MCF 10A (cell line): ENCODE results near the gene KCNMA1. TPM values are rescaled to one million over a fixed set of nuclear protein-coding genes. Genes with fewer than 3 reads are reported as not detected.

Experiments
- BruUV-seq: library from RNA; stranded (reverse); fragments of 400-500 nt; replicated peaks from 2 replicates; lab custom pipeline; 2021; lab: Mats Ljungman, UMichigan
- CTCF ChIA-PET: fragments of 300-600 bp; sonication (Branson Sonifier 250); formaldehyde crosslinking; extraction: SDS; loops from one replicate; lab custom pipeline; 2021; ENCODE audit warnings: antibody characterized with exemption, inconsistent platforms; lab: Yijun Ruan, JAX
- POLR2A ChIA-PET: fragments of 300-600, 350-650 bp; sonication (Branson Sonifier 250); formaldehyde crosslinking; extraction: SDS; loops from one replicate; lab custom pipeline; 2020; ENCODE audit warnings: antibody characterized with exemption, inconsistent platforms; lab: Yijun Ruan, JAX
- DNase-seq: peaks from one replicate; pipeline ENCODE4 v3.0.0-alpha.2; 2018; ENCODE audit not compliant: unreplicated experiment
- H3K27ac Mint-ChIP-seq: one replicate; pipeline ENCODE4 v1.8.0; 2022; ENCODE audit warnings: mild to moderate bottlenecking, low read depth, mixed read lengths; ENCODE audit not compliant: unreplicated experiment
- H3K27me3 Mint-ChIP-seq: one replicate; pipeline ENCODE4 v1.8.0; 2022; ENCODE audit warnings: mixed read lengths; ENCODE audit not compliant: insufficient read depth, unreplicated experiment
- H3K36me3 Mint-ChIP-seq: one replicate; pipeline ENCODE4 v1.8.0; 2022; ENCODE audit warnings: mild to moderate bottlenecking, moderate library complexity, mixed read lengths; ENCODE audit not compliant: insufficient read depth, unreplicated experiment
- H3K4me1 Mint-ChIP-seq: one replicate; pipeline ENCODE4 v1.8.0; 2022; ENCODE audit warnings: mixed read lengths; ENCODE audit not compliant: insufficient read depth, unreplicated experiment
- H3K4me3 Mint-ChIP-seq: one replicate; pipeline ENCODE4 v1.8.0; 2022; ENCODE audit warnings: mild to moderate bottlenecking, moderate library complexity, mixed read lengths; ENCODE audit not compliant: unreplicated experiment
- H3K9me3 Mint-ChIP-seq: one replicate; pipeline ENCODE4 v1.8.0; 2022; ENCODE audit warnings: mixed read lengths; ENCODE audit not compliant: unreplicated experiment
- intact Hi-C: fragments of 100-400 bp; cut with micrococcal nuclease; formaldehyde crosslinking; loops from 2 replicates; pipeline ENCODE4 v1.14.1; 2022
- total RNA-seq: library from RNA; stranded (reverse); gene quantifications from 2 replicates; pipeline ENCODE4 v1.2.3, GENCODE V29; 2022
- TF ChIP-seq, protein P1 (sequence below): fragments of 200-600 bp; IDR thresholded peaks from one replicate; pipeline ENCODE4 v1.8.0; 2022; ENCODE audit warnings: antibody characterized with exemption, mild to moderate bottlenecking; ENCODE audit not compliant: unreplicated experiment

Gene KCNMA1
- total RNA-seq, 1 experiment from 2014 or later, result 7.5 TPM

DNA sequence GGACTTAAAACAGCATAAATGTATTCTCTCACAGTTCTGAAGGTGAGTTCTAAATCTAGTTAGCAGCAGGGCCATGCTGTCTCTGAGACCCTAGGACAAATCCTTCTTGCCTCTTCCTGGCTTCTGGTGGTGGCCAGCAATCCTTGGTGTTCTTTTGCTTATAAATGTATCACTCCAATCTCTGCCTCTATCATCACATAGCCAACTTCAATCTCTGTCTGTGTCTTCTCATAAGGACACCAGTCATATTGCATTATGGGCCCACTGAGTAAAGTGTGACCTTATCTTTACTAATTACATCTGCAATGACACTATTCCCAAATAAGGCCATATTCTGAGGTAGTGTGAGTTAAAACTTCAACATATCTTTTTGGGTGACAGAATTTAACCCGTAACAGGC lies 778.9 kb downstream of the KCNMA1 start:
- Mint-ChIP-seq H3K4me3 (no peak overlapping the region), H3K27ac (no peak overlapping the region), H3K4me1 (no peaks in the 10 kb centered on the region), H3K36me3 (no peaks in the 10 kb centered on the region), H3K9me3 (peaks cover 5% of the 10 kb centered on the region), H3K27me3 (peaks cover 4% of the 10 kb centered on the region)
- intact Hi-C loops, result no loop called here
- ChIA-PET CTCF (no interaction called here), POLR2A (no interaction called here)
- BruUV-seq, result no TSS peak
- no peak for DNase-seq
- TF ChIP-seq, protein P1, sequence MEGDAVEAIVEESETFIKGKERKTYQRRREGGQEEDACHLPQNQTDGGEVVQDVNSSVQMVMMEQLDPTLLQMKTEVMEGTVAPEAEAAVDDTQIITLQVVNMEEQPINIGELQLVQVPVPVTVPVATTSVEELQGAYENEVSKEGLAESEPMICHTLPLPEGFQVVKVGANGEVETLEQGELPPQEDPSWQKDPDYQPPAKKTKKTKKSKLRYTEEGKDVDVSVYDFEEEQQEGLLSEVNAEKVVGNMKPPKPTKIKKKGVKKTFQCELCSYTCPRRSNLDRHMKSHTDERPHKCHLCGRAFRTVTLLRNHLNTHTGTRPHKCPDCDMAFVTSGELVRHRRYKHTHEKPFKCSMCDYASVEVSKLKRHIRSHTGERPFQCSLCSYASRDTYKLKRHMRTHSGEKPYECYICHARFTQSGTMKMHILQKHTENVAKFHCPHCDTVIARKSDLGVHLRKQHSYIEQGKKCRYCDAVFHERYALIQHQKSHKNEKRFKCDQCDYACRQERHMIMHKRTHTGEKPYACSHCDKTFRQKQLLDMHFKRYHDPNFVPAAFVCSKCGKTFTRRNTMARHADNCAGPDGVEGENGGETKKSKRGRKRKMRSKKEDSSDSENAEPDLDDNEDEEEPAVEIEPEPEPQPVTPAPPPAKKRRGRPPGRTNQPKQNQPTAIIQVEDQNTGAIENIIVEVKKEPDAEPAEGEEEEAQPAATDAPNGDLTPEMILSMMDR, result no peak

DNA sequence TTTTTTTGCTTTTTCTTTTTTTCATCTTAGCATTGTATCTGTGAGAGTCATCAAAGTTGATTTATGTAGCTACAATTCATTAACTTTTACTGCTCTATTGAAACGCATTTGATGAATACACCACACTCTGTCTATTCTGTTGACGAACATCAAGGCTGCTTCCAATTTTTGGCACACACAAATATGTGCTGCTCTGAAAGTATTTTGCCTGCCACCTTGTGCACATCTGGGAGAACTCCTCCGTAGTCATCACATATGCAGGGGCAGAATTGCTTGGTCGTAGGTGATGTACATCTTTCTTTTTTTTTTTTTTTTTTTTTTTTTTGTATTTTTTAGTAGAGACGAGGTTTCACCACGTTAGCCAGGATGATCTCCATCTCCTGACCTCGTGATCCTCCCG lies 796.8 kb downstream of the KCNMA1 start:
- CTCF ChIA-PET, result no interaction called here

DNA sequence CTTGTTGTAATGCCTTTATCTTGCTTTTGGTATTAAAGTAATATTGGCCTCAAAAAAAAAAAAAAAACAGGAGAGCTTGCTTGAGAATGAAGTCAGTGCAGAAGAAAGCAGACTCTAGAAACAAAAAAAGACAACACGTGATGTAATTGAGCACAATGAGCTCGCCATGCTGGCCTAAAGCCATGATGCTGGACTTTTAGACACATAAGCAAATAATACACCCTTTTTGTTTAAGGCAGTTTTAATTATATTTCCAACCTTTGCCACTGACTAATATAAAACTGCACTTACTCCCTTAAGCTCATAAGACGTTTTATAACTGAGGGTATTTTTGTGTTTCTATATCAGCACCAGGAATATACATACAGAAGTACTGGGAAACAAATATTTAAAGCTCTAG lies 798.3 kb downstream of the KCNMA1 start:
- Mint-ChIP-seq H3K4me3 (no peak overlapping the region), H3K27ac (no peak overlapping the region), H3K4me1 (no peaks in the 10 kb centered on the region), H3K27me3 (no peaks in the 10 kb centered on the region), H3K9me3 (no peaks in the 10 kb centered on the region), H3K36me3 (no peaks in the 10 kb centered on the region)
- POLR2A ChIA-PET, result interaction anchor here (0.7 kb wide), 1 partner anchor 26 kb away, joined by 4 read pairs; no protein-coding TSS in a partner anchor
- DNase-seq, result no peak
- CTCF ChIA-PET, result interaction anchor here (0.7 kb wide), 1 partner anchor 166 kb away, joined by 3 read pairs; no protein-coding TSS in a partner anchor
- no TSS peak for BruUV-seq
- intact Hi-C loops, result no loop called here
- TF ChIP-seq, protein P1, result no peak

More for the DNA sequence above, 796.8 kb downstream of the KCNMA1 start:
- intact Hi-C loops, result no loop called here
- no peaks in the 10 kb centered on the region for H3K36me3 Mint-ChIP-seq
- no TSS peak for BruUV-seq
- TF ChIP-seq, protein P1, result no peak
- POLR2A ChIA-PET, result no interaction called here
- H3K27me3 Mint-ChIP-seq, result no peaks in the 10 kb centered on the region
- no peak for DNase-seq
- H3K9me3 Mint-ChIP-seq, result no peaks in the 10 kb centered on the region
- no peak overlapping the region for H3K4me3 Mint-ChIP-seq
- no peak overlapping the region for H3K27ac Mint-ChIP-seq
- no peaks in the 10 kb centered on the region for H3K4me1 Mint-ChIP-seq

DNA sequence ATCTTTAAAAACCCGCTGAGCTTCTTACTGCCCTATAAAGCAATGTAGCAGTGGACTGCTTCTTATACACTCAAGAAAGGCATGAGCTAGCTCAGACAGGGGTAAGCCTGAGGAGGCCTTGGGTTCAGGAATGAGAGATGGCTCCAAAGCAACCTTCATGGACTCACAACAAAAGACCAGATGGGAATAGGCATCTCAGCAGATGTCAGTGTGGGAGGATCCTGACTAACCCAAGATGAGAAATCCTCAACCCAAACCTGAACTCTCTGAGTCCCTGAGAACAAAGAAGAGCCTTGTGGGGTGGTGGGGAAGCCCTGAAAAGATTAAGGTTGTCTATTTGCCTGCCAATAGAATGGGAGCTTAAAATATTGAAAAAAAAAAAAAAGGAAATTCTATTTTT lies 807.4 kb downstream of the KCNMA1 start:
- intact Hi-C loops, result no loop called here
- Mint-ChIP-seq H3K27me3 (no peaks in the 10 kb centered on the region), H3K4me3 (no peak overlapping the region), H3K9me3 (no peaks in the 10 kb centered on the region), H3K27ac (no peak overlapping the region), H3K36me3 (no peaks in the 10 kb centered on the region), H3K4me1 (no peaks in the 10 kb centered on the region)
- TF ChIP-seq, protein P1, result no peak
- BruUV-seq, result no TSS peak
- CTCF ChIA-PET, result interaction anchor here (0.6 kb wide), 1 partner anchor 473 kb away, joined by 3 read pairs; no protein-coding TSS in a partner anchor
- POLR2A ChIA-PET, result interaction anchor here (0.5 kb wide), 1 partner anchor 588 kb away, joined by 3 read pairs; no protein-coding TSS in a partner anchor
- no peak for DNase-seq
